HepG2 (cell line): ENCODE measurements around the gene NUDT7. TPM values are rescaled to one million over a fixed set of nuclear protein-coding genes. Genes with fewer than 3 reads are reported as not detected.

ENCODE experiments used
- ARID2 ChIP-seq: sonication (generic); formaldehyde crosslinking; IDR thresholded peaks from 2 replicates; pipeline ENCODE4 v1.8.1; 2022; ENCODE audit warnings: mild to moderate bottlenecking, missing genetic modification reagents, borderline replicate concordance
- ATF2 ChIP-seq: sonication (generic); formaldehyde crosslinking; IDR thresholded peaks from 2 replicates; pipeline ENCODE4 v1.4.0; 2020; ENCODE audit warnings: missing genetic modification reagents
- HMGA1 ChIP-seq: sonication (generic); formaldehyde crosslinking; conservative IDR thresholded peaks from 2 replicates; pipeline ENCODE4 v1.4.0; 2020; ENCODE audit warnings: missing genetic modification reagents
- KLF16 ChIP-seq, 2 experiments: sonication (generic) in 1 of 2; formaldehyde crosslinking in 1 of 2; IDR thresholded peaks; 2 replicates each; pipeline versions ENCODE4 v1.6.1 to v1.8.0; 2016 to 2023; ENCODE audit warnings: missing genetic modification reagents in 2 of 2, missing compliant biosample characterization in 1 of 2
- MBNL3 ChIP-seq: fragments of 250-450 bp; sonication (Bioruptor Pico); conservative IDR thresholded peaks from 2 replicates; pipeline ENCODE4 v1.8.0; 2022; ENCODE audit warnings: mild to moderate bottlenecking, inconsistent platforms
- PAF1 ChIP-seq: IDR thresholded peaks from 2 replicates; pipeline ENCODE4 v1.6.1; 2016; ENCODE audit warnings: missing genetic modification reagents, missing compliant biosample characterization
- SMAD9 ChIP-seq: sonication (generic); formaldehyde crosslinking; IDR thresholded peaks from 2 replicates; pipeline ENCODE4 v1.5.1; 2020; ENCODE audit warnings: mild to moderate bottlenecking, missing genetic modification reagents
- ZNF407 ChIP-seq: sonication (generic); formaldehyde crosslinking; IDR thresholded peaks from one replicate; pipeline ENCODE4 v1.5.1; 2020; ENCODE audit warnings: mild to moderate bottlenecking, missing genetic modification reagents; ENCODE audit errors: not compliant biosample characterization
- ZNF484 ChIP-seq: sonication (generic); formaldehyde crosslinking; IDR thresholded peaks from 2 replicates; pipeline ENCODE4 v1.5.1; 2020; ENCODE audit warnings: mild to moderate bottlenecking, low read depth, missing genetic modification reagents, borderline replicate concordance
- ZNF614 ChIP-seq: IDR thresholded peaks from 2 replicates; pipeline ENCODE4 v1.6.1; 2018; ENCODE audit warnings: missing biosample characterization, missing genetic modification reagents, inconsistent platforms, borderline replicate concordance
- ZNF639 ChIP-seq: conservative IDR thresholded peaks from 2 replicates; pipeline ENCODE4 v1.6.1; 2018; ENCODE audit warnings: missing genetic modification reagents
- ZNF724P ChIP-seq: sonication (generic); formaldehyde crosslinking; IDR thresholded peaks from 2 replicates; pipeline ENCODE4 v1.8.0; 2022; ENCODE audit warnings: missing genetic modification reagents, borderline replicate concordance
- polyA plus RNA-seq, 8 experiments: library from polyadenylated mRNA; depleted of rRNA in 3 of 8; stranded (reverse) in 7 of 8; unstranded in 1 of 8; fragments of >200 nt; fragmentation: Illumina TruSeq in 4 of 8; extraction: Trizol in 4 of 8; gene quantifications; 2 replicates each; pipeline versions ENCODE4 v1.2.1 to v1.2.3, GENCODE V29; 2011 to 2016; ENCODE audit warnings: low read depth in 4 of 8, missing spikeins in 1 of 8, mixed read lengths in 1 of 8; ENCODE audit not compliant: insufficient read depth in 1 of 8
- total RNA-seq, 5 experiments: library from RNA; depleted of rRNA; stranded (reverse); fragments of >200 nt; fragmentation: Illumina TruSeq; extraction: Trizol; gene quantifications; 2 replicates each; pipeline ENCODE4 v1.2.3, GENCODE V29; 2016; ENCODE audit warnings: low read depth in 1 of 5
- TF ChIP-seq, protein P1 (sequence below): sonication (generic); formaldehyde crosslinking; IDR thresholded peaks from 2 replicates; pipeline ENCODE4 v1.9.0; 2021; ENCODE audit warnings: missing genetic modification reagents, mild to moderate bottlenecking, borderline replicate concordance
- TF ChIP-seq, protein P2 (sequence below): sonication (generic); formaldehyde crosslinking; IDR thresholded peaks from 2 replicates; pipeline ENCODE4 v1.4.0; 2020; ENCODE audit warnings: missing genetic modification reagents, low read depth, mild to moderate bottlenecking, borderline replicate concordance

The NUDT7 gene
- total and polyA plus RNA-seq, 2 of the 13 experiments (the other 11 are each of a cell fraction or from before 2014, with no cell fraction given), result 14.3 to 23.9 TPM

DNA sequence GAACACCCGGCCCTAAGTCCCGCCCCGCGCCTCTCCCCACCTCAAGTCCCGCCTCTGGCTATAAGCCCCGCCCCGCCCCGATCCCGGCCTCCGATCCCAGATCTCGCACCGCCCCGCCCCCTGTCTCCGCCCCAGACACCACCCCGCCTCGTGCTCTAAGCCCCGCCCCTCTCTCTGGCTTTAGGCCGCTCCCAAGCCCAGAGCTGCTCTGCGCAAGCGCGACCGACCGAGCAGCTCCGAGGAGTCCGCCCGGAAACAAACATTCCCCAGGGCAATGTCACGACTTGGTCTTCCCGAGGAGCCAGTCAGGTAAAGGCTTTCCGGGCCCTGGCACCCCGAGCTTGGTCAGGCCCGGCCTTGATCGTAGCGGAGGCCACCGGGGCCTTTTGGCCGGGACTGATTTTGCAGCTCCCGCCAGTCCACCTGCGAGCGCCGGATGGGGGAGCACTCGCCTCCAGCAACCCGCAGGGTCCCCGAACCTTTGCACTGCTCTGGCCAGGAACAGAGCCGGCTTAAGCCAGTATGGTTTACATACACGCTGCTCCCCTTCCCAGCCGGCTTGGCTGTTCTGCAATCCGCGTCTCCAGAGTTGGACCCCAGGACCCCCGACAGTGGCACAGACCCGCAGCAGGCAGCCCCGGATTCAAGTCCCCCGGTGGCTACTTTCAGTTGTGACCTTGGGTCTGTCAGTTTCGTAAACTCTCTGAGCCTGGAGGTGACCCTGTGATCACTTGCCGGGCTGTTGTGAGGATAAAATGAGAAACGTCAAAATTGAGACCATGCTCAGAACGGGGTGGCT lies at the start of gene NUDT7 (continued):
- TF ChIP-seq ZNF724P (CRISPR knock-in tag) (peak; percentile 60; the same call in 1 of the 2 replicates), MBNL3 (CRISPR knock-in tag) (no peak), ATF2 (CRISPR knock-in tag) (peak; percentile 76), ZNF639 (CRISPR knock-in tag) (peak; percentile 83), HMGA1 (no peak), PAF1 (CRISPR knock-in tag) (no peak), ZNF407 (no peak), ZNF484 (CRISPR knock-in tag) (no peak), ZNF614 (CRISPR knock-in tag) (no peak; the same call in 1 of the 2 replicates), ARID2 (0 out of 2 replicates have a peak, but pooled peaks have one; percentile 47), SMAD9 (CRISPR knock-in tag) (no peak), KLF16 (CRISPR knock-in tag; IDR thresholded peaks at IDR 0.05) (peak in 1 of 2 experiments; percentile 81; a peak in 1 of 4 replicates)
- TF ChIP-seq, protein P1, sequence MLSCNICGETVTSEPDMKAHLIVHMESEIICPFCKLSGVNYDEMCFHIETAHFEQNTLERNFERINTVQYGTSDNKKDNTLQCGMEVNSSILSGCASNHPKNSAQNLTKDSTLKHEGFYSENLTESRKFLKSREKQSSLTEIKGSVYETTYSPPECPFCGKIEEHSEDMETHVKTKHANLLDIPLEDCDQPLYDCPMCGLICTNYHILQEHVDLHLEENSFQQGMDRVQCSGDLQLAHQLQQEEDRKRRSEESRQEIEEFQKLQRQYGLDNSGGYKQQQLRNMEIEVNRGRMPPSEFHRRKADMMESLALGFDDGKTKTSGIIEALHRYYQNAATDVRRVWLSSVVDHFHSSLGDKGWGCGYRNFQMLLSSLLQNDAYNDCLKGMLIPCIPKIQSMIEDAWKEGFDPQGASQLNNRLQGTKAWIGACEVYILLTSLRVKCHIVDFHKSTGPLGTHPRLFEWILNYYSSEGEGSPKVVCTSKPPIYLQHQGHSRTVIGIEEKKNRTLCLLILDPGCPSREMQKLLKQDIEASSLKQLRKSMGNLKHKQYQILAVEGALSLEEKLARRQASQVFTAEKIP, result no peak
- TF ChIP-seq, protein P2, sequence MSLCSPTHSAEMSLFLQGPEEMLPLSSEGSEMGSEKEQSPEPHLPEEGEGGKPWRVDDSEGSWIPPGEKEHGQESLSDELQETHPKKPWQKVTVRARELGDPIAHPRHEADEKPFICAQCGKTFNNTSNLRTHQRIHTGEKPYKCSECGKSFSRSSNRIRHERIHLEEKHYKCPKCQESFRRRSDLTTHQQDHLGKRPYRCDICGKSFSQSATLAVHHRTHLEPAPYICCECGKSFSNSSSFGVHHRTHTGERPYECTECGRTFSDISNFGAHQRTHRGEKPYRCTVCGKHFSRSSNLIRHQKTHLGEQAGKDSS, result peak; percentile 85; the same call in 1 of the 2 replicates
